GM10847 (cell line): ENCODE results near the gene DLGAP4.

Source experiments
- POLR2A ChIP-seq: IDR thresholded peaks from 2 replicates; pipeline ENCODE4 v1.6.1; 2011; ENCODE audit not compliant: insufficient read length; ENCODE audit errors: extremely low read depth

Gene DLGAP4

DNA sequence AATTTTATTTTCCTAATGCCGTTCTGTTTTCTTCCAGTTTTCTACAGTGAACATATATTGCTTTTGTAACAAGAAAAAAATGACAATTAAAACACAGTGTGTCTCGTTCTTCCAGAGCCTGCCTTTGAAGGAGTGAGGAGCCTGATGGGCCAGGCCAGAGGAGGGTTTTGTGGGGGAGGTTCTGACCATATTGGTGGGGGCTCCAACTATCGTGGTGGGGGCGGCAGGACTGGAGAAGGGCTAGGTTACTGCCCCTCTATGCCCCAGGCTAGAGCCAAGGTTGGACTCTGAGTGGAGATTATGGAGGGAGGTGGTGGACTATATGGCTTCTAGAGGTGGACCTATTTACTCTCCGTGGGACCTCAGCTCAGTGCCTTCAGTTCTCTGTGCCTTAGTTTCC, 24.0 kb downstream of the DLGAP4 start:
- no peak for TF ChIP-seq POLR2A

DNA sequence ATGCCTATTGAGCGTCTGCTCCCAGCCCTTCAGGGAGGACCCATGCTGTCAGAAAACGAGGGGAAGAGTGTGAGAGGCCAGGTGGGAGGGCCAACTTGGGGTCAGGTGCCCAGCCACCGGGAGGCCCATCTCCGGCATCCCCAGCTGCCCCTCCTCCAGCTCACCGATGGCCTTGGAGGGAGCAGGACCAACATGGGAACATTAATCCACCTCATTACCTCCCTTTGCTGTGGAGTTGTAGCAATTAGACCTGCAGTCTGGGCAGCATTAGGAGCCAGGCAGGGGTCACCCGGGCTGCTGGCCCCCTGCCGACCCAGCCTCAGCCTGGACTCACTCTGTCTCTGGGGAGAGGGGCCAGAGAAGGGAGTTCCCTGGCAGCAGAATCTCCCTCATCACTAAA, 25.1 kb downstream of the DLGAP4 start:
- TF ChIP-seq POLR2A = no peak

DNA sequence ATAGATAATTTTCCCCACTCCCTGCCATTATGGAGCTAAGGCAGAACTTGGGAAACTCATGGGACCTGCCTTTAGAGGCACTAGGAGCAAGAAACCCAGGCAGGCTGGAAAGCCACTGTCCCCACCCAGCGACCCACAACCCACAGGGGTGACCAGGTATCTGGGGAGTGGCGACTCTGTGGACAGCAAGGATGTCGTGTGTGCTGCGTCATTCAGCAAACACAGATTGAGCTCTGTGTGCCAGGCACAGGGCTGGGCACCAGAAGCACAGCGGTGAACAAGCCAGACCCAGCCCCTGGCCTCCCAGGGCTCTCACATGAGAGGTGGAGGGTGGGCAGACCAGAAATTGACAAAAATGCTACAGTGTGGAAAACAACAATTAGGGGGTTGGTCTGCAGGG, 27.7 kb downstream of the DLGAP4 start:
- TF ChIP-seq POLR2A = no peak

DNA sequence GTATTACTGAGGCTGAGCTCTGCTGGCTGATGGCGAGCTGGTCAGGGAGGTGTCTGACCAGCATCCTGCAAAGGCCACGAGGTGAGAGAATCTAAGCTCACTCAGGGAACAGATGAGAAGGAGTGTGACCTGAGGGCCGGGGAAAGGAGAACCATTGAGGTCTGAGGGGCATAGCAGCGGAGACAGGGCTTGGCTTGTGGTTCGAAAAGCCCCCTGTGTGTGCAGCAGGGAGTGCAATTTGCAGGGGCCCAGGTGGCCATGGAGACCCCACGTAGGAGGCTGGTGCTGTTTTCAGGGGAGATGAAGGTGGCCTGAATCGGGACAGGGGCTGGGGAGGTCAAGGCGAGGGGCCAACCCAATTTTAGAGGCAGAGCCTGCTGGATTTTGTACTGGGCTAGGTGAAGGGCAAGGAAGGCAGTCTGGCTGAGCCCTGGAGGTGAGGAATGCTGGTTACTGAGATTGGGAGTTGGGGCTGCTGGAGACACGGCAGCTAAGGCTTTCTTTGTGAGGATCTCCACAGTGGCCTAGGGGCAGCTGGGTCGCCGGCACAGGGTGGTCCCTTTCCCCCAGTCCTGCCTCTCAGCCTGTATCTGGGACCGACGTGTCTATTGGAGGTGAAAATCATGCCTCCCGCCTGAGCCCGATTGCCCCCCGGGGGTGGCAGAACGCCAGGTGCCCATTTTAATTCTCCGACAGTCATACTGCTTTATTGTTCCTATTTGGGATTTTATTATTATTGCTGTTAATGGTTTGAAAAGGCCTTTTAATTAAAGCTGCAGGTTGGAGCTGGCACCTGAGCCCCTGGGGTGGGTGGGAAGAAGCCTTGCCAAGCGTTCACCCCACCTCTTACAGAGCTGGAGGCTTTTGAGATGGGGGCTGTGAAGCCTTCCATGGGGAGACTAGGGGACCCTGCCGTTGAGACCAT, 28.4 kb downstream of the DLGAP4 start:
- no peak for TF ChIP-seq POLR2A

DNA sequence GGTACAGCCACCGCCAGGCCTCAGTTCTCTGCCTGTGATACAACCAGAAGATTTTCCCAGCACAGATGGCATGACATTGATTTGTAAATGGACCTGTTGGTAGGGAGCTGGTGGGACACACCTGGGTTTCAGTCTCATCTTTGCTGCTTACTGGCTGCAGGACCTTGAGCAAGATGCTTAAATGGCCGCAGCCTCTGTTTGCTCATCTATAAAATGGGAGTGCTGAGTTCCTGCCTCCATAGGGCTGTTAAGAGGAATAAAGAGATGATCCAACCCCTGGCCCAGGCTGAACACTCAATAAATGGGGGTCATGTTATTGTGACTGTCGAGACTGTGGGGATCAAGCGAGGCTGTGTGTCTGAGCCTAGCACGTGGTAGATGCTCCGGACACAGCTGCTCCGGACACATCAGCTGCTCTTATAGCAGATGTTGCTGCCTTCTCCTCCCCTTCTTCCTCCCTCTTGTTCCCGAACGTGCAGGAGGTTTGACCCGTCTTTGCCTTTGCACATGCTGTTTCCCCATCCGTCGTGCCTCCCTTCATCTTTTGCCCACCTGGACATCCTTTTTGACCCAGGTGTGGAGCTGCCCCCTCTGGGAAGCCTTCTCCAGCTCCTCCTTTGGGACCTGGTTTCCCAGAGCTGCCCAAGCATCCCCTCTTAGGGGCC, 29.2 kb downstream of the DLGAP4 start:
- TF ChIP-seq POLR2A = no peak

DNA sequence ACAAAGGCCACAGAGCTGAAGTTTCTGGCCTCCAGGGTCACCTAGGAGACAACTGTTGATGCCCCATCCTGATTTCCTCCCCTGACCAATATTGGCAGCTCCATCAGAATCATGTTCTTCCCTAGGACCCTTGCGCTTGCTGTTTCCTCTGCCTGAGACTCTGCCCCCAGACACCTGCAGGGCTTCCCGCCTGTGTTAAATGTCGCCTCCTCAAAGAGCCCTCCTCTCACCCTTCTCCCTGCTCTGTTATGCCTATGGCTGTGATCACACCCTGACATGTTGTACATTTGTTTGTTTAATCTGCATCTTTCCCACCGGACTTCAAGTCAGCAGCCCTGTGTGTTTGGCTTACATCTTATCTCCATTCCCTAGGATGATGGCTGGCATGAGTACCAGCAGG, 30.1 kb downstream of the DLGAP4 start:
- no peak for TF ChIP-seq POLR2A

DNA sequence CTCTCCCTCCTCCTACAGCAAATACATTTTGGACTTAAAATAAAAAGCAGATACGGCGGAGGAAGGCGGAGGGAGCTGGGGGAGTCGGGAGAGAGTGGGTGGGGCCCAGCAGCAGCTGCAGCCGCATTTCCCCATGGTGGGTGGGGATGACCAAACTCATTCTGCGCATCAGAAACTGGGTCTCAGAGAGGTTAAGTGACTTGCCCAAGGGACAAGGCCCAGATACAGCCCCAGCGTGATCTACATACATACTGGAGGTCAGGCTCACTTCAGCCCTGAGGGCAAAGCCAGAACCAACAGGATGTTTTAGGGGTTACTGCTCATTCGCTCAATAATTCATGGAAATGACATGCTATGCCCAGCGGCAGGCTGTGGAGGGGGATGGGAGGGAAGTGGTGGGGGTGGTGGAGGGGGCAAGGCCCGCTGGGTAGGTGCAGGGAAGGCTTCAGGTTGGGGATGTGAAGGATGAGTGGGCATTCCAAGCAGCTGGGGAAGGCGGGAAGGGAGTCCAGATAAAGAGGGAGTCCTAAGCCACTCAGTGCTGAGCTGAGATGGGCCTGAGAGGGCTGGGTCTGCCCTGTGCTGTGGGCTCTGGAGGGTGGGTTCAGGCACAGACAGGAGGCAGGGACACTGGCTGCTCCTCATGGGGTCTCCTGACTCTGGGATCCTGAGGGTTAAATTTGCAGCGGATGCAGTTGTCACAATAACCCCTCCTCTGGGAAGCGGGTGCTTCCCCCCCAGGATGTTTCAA, 31.0 kb downstream of the DLGAP4 start:
- no peak for TF ChIP-seq POLR2A

DNA sequence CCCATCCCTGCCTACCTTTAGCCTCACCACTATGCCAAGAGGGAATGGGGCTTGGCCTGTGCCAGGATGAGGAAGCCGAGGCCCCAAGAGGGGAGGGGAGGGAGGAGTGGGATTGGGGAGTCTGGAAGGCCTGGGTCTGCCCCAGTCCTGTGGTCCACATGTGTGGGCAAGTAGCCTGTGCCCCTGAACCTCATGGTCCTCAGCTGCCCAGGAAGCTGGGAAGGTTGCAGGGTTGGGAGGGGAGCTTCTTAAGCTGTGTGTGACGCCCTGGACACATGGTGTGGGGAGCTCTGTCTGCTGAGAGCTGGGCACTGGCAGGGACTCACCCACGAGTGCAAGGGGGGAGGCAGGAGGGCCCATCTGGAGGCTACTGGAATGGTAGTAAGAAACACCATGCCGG, 31.7 kb downstream of the DLGAP4 start:
- TF ChIP-seq POLR2A = no peak

DNA sequence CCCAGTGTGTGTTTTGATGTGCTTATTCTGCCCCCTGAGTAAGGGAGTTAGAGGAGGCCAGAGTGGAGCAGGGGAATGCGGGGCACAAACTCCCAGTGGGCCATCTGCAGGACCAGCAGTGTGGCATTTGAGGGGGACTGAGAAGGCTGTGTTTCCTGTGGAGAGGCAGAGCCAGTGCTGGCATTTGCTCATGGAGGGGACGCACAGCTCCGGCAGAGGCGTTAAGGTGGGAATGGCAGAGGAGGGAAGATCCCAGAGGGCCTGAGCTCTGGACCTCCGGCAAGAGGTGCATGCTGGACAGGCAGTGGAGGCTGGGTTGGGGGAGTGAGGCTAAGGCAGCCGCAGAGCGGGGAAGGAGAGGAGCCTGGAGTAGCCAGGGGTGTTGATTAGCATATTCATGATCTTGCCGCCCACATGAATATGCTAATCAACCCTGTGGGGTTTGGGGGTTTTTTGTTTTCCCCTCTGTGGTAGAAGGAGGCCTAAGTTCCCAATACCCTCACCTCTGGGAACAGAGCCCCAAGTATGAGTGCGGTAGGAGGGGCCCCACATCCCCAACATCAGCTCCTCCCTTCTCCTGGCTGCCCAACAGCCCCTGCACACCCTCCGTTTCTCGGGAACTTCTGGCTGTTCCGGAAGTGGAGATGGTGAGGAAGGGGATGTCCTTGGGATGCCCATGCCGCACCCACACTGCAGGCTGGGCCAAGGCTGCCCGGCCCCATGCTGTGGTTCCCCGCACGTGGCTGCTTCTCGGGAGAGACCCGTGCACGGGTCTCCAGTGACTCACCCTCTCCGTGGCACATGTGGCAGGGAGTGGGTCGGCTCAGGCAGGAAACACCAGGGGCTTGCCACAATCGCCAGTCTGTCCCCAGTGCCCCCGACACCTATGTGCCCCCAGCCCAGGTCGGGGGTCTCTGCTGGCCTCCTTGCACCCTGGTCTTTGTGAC, 33.8 kb downstream of the DLGAP4 start:
- no peak for TF ChIP-seq POLR2A

DNA sequence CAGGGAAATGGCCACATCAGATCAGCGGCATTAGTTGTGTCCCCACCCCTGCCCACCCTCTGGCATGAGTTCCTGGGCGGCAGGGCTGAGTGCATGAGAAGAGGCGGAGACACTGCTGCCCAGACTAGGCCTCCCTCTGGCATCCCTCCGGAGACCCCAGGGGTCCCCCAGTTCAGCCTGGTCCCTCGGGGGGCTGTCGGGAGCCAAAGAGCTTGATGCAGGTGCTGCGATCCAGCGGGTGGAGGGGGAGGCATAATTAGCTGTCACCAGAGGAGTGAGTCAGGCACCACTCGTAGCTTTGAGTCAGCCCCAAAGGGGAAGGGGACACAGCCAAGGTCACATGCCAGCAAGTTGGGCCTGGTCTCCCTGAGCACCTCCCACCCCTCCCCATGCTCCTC, 34.5 kb downstream of the DLGAP4 start:
- no peak for TF ChIP-seq POLR2A

DNA sequence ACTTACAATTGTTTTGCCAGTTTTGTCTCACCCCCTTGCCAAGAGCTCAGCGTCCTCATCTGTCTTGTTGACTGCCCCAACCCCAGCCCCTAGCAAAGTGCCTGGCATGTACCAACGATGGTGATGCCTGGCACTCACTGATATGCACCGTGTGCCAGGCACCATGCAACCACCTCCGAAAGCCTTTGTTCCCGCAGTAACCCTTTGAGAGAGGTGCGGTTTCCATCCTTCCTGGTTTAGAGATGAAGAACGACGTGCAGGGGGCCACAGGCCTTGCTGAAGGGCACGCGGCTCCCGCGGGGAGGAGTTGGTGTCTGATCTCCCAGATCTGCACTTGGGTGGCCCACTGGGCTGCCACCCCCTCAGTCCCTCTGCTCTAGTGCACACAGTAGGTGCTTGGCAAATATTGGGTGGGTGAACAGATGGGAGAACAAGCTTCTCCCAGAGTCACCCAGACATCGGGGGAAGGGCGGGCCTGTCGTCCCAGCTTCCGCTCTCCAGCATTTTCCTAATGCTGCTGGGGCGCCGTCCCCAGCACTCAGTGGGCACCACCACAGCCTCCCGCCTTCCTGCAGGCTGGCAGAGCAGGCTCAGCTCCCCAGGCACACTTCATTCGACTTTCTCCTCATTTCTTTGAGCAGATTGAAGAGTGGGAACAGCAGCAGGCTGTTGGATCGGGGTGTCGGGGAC, 35.3 kb downstream of the DLGAP4 start:
- TF ChIP-seq POLR2A = no peak

DNA sequence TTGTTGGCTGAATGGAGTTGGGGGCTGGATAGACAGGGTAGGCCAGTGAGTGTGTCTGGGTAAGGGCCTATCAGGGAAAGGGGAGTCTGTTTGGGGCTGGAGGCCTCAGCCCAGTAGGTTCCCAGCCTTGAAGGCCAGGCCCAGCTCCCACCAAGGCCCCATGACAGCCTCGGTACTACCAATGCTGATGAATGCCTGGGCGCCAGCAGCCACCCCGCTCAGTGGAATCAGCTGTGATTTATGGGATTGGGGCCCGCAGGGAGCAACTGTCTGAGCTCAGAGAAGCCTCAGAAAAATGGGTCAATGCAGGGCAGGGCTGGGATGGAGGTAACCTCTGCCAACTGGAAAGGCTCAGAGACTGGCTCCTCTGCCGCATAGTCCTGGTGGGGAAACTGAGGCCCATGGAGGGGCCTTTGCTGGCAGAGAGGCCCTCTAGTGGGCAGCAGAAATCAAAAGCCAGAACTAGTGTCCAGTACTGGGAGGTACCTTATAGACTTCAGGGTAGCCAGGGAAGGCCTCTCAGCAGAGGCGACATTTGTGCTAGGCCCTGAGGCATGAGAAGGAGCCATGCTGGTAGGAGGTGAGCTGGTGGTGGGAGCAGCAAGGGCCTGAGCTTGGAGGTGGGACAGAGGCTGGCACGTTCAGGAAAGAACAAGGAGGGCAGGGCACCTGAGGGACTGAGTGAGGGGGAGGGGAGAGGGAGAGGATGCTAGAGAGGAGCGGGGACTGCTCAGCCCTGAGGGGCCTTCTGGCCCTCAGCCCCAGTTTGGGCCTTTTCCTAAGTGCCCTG, 36.4 kb downstream of the DLGAP4 start:
- no peak for TF ChIP-seq POLR2A

DNA sequence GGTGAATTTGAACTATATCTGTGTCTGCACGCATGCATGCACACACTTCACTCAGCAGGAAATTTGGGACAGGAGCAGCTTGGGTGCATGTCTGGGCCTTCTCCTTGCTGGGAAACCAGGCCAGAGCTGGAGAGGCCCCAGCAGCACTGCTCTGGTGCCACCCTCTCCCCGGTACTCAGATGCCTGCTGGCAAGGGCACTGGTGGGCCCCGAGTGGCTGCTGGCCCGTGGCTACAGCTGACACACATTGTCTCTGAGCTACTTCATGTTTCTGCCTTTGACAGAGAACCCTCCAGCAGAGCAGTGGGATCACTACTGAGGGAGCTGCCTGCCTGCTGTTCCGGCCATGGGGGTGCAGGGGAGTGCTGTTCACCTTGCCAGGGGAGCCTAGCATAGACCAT, 37.5 kb downstream of the DLGAP4 start:
- TF ChIP-seq POLR2A = no peak
